NT2/D1 (cell line): Measurements from ENCODE around the gene TMEM45A.

Experiments
- SUZ12 ChIP-seq: IDR thresholded peaks from 2 replicates; pipeline ENCODE4 v1.6.1; 2011; ENCODE audit not compliant: insufficient read length, insufficient read depth; ENCODE audit errors: extremely low read depth
- YY1 ChIP-seq: IDR thresholded peaks from 2 replicates; pipeline ENCODE4 v1.6.1; 2011; ENCODE audit not compliant: insufficient read length, insufficient read depth
- ZNF274 ChIP-seq: IDR thresholded peaks from 2 replicates; pipeline ENCODE4 v1.6.1; 2011; ENCODE audit warnings: mild to moderate bottlenecking, low read depth, low read length

DNA sequence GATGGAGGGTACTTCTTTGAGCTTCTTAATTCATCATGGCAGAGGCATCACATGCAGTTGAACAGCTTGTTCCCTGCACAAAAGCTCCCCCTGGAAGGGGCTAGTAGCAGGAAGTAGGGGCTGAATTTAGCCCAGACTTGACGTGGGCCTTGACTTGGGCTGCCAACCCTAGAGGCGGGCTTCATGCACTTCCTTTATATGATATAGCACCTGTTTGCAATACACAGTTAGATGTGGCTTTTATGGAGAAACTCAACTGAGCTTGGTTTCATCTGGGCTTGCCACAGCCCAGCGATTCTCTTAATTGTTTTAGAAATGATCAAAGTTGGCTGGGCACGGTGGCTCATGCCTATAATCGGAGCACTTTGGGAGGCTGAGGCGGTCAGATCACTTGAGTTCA, 83.3 kb downstream of the TMEM45A start:
- TF ChIP-seq ZNF274, result no peak
- TF ChIP-seq YY1, result no peak
- TF ChIP-seq SUZ12, result no peak
